ENCODE measurements around the gene TBXA2R. TPM values are rescaled to one million over a fixed set of nuclear protein-coding genes. Genes with fewer than 3 reads are reported as not detected.
A peak's percentile ranks its signal among the peaks of the same experiment; 100 is the strongest.

The TBXA2R gene
- total and polyA plus RNA-seq, 2 donors from 2014 or later, result 6.7 to 8.8 TPM

DNA sequence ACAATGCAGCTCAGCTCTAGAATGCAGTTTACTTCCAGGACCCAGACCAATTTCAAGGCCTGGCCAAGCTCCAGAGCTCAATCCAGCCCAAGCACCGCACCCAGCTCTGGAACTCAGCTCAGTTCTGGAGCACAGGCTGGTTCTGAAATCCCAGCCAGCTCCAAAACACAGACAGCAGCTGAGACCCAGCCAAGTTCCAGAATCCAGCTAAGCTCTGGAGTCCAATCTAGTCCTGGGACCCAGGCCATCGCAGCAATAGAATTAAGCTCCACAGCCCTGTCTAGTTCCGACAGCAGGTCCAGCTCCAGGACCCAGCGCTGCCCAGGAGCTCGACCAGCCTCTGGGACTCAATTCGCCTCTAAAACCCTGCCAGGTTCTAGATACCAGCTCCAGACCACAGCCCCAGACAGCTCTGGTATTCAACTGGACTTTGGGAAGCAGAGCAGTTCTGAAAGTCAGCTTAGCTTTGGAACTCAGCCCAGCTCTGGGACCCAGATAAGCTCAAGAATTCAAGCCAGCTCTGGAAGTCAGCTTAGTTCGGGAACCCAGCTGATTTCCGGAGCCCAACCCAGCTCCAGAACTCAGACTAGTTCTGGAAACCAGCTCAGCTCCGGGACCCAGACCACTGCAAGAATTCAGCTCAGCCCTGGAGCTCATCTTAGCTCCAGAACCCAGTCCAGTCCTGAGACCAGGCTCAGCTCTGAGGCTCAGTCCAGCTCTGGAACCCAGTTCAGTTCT lies 14.6 kb downstream of the TBXA2R start:
- no peaks in the 10 kb centered on the region for H3K27me3 ChIP-seq (ENCODE audit: control insufficient read depth, insufficient read depth, low read length)
- intact Hi-C loops (cut with DNase I), result no loop called here
- no peak overlapping the region for H3K4me3 ChIP-seq (ENCODE audit: low read length in 3 of 3)
- no peaks in the 10 kb centered on the region for H3K36me3 ChIP-seq (ENCODE audit: control insufficient read depth in 2 of 3, insufficient read depth in 3 of 3, low read length in 3 of 3)
- no peaks in the 10 kb centered on the region for H3K4me1 ChIP-seq (ENCODE audit: control insufficient read depth in 2 of 3, insufficient read depth in 2 of 3, low read depth in 1 of 3, low read length in 3 of 3)
- H3K9me3 ChIP-seq (ENCODE audit: control insufficient read depth in 2 of 3, insufficient read depth in 1 of 3, low read length in 3 of 3), result no peaks in the 10 kb centered on the region
- H3K27ac ChIP-seq (ENCODE audit: low read depth in 2 of 2, low read length in 2 of 2), result peak overlapping the region in 1 of 2 donors; percentile 52
- H3K9ac ChIP-seq (ENCODE audit: low read length in 3 of 3), result no peak overlapping the region
- DNase-seq (no peak), FAIRE-seq (no peak)
- TF ChIP-seq, protein P1, sequence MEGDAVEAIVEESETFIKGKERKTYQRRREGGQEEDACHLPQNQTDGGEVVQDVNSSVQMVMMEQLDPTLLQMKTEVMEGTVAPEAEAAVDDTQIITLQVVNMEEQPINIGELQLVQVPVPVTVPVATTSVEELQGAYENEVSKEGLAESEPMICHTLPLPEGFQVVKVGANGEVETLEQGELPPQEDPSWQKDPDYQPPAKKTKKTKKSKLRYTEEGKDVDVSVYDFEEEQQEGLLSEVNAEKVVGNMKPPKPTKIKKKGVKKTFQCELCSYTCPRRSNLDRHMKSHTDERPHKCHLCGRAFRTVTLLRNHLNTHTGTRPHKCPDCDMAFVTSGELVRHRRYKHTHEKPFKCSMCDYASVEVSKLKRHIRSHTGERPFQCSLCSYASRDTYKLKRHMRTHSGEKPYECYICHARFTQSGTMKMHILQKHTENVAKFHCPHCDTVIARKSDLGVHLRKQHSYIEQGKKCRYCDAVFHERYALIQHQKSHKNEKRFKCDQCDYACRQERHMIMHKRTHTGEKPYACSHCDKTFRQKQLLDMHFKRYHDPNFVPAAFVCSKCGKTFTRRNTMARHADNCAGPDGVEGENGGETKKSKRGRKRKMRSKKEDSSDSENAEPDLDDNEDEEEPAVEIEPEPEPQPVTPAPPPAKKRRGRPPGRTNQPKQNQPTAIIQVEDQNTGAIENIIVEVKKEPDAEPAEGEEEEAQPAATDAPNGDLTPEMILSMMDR (IDR thresholded peaks at IDR 0.05; ENCODE audit: borderline replicate concordance, extremely low read depth, insufficient read depth), result no peak

DNA sequence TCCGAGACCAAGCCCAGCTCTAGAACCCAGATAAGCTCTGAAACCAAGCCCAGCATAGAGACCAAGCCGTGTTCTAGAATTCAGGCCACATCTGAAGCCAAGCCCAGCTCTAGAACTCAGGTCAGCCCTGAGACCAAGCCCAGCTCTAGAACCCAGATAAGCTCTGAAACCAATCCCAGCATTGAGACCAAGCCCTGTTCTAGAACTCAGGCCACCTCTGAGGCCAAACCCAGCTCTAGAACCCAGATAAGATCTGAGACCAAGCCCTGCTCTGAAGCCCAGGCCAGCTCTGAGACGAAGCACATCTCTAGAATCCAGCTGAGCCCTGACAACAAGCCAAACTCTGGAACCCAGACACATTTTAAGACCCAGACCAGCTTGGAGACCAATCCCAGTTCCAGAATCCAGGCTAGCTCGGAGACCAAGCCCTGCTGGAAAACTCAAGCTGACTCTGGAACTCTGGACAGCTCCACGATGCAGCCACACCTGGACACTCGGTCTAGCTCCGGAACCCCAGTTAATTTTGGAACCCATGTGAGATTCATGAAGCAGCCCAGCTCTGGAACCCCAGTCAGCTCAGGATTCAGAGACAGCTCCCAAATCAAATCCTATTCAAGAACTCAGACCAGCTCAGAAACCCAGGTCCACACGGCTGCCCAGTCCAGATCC lies 15.6 kb downstream of the TBXA2R start:
- TF ChIP-seq, protein P1 (IDR thresholded peaks at IDR 0.05; ENCODE audit: borderline replicate concordance, extremely low read depth, insufficient read depth), result no peak
- intact Hi-C loops (cut with DNase I), result no loop called here
- Histone ChIP-seq H3K36me3 (ENCODE audit: control insufficient read depth in 2 of 3, insufficient read depth in 3 of 3, low read length in 3 of 3) (no peaks in the 10 kb centered on the region), H3K9me3 (ENCODE audit: control insufficient read depth in 2 of 3, insufficient read depth in 1 of 3, low read length in 3 of 3) (no peaks in the 10 kb centered on the region), H3K4me1 (ENCODE audit: control insufficient read depth in 2 of 3, insufficient read depth in 2 of 3, low read depth in 1 of 3, low read length in 3 of 3) (no peaks in the 10 kb centered on the region), H3K4me3 (ENCODE audit: low read length in 3 of 3) (no peak overlapping the region), H3K9ac (ENCODE audit: low read length in 3 of 3) (no peak overlapping the region), H3K27ac (ENCODE audit: low read depth in 2 of 2, low read length in 2 of 2) (no peak overlapping the region), H3K27me3 (ENCODE audit: control insufficient read depth, insufficient read depth, low read length) (no peaks in the 10 kb centered on the region)
- DNase-seq (no peak), FAIRE-seq (no peak)

GRCh38 chr19:3589949-3590348 lies 16.7 kb downstream of the TBXA2R start:
- Histone ChIP-seq H3K4me3 (ENCODE audit: low read length in 3 of 3) (no peak overlapping the region), H3K27ac (ENCODE audit: low read depth in 2 of 2, low read length in 2 of 2) (no peak overlapping the region), H3K9ac (ENCODE audit: low read length in 3 of 3) (no peak overlapping the region), H3K27me3 (ENCODE audit: control insufficient read depth, insufficient read depth, low read length) (no peaks in the 10 kb centered on the region), H3K4me1 (ENCODE audit: control insufficient read depth in 2 of 3, insufficient read depth in 2 of 3, low read depth in 1 of 3, low read length in 3 of 3) (no peaks in the 10 kb centered on the region), H3K9me3 (ENCODE audit: control insufficient read depth in 2 of 3, insufficient read depth in 1 of 3, low read length in 3 of 3) (no peaks in the 10 kb centered on the region), H3K36me3 (ENCODE audit: control insufficient read depth in 2 of 3, insufficient read depth in 3 of 3, low read length in 3 of 3) (no peaks in the 10 kb centered on the region)
- TF ChIP-seq, protein P1 (IDR thresholded peaks at IDR 0.05; ENCODE audit: borderline replicate concordance, extremely low read depth, insufficient read depth), result no peak
- FAIRE-seq (no peak), DNase-seq (no peak)
- intact Hi-C loops (cut with DNase I), result no loop called here
